Right lobe of liver (tissue), 4 donors: ENCODE measurements around the gene MBNL2.

Experiments
- POLR2A ChIP-seq: fragments of 450-650 bp; IDR thresholded peaks from one replicate; pipeline ENCODE4 v1.6.1; 2017; ENCODE audit warnings: antibody characterized with exemption, mild to moderate bottlenecking
- TF ChIP-seq, protein P1 (sequence below), 4 donors: fragments of 200-600 bp in 3 of 4; fragments of 450-650 bp in 1 of 4; IDR thresholded peaks; one replicate each; pipeline versions ENCODE4 v1.5.1 to v1.8.0; 2016 to 2022; ENCODE audit warnings: antibody characterized with exemption in 4 of 4, mild to moderate bottlenecking in 2 of 4
- donor health status: DM: no; HTN: no; CAD: no.
- donor health status: DM: no; HTN: no; CAD: no.
- donor health status: DM: no; HTN: yes; CAD: no.

DNA sequence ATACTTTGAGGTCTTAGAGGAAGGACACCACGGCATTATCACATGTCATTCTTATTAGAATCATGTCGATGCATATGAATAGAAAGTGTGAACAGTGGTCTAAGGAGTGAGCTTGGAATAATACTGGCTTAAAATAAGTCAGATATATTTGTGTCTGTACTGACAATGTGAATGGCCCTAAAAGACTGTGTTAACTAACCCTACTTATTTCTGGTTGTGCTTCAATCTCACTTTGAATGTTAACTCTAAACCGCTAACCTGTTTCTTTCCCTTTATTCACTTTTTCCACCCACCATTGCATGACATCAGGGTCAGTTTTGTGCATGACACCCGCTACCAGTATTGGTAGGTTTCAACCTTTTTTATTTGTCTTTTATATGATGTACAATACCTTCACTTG is 142.7 kb downstream of the MBNL2 start:
- TF ChIP-seq, protein P1, sequence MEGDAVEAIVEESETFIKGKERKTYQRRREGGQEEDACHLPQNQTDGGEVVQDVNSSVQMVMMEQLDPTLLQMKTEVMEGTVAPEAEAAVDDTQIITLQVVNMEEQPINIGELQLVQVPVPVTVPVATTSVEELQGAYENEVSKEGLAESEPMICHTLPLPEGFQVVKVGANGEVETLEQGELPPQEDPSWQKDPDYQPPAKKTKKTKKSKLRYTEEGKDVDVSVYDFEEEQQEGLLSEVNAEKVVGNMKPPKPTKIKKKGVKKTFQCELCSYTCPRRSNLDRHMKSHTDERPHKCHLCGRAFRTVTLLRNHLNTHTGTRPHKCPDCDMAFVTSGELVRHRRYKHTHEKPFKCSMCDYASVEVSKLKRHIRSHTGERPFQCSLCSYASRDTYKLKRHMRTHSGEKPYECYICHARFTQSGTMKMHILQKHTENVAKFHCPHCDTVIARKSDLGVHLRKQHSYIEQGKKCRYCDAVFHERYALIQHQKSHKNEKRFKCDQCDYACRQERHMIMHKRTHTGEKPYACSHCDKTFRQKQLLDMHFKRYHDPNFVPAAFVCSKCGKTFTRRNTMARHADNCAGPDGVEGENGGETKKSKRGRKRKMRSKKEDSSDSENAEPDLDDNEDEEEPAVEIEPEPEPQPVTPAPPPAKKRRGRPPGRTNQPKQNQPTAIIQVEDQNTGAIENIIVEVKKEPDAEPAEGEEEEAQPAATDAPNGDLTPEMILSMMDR (IDR thresholded peaks at IDR 0.05) = no peak
- no peak for TF ChIP-seq POLR2A
